GM12891 (cell line): ENCODE results near the gene POLR3B.

Source experiments
- POLR2AphosphoS5 ChIP-seq: IDR thresholded peaks from 2 replicates; pipeline ENCODE4 v1.6.1; 2011; ENCODE audit warnings: low read depth, low read length, control low read depth
- TAF1 ChIP-seq: IDR thresholded peaks from 2 replicates; pipeline ENCODE4 v1.6.1; 2011; ENCODE audit warnings: low read depth, low read length, control low read depth

DNA sequence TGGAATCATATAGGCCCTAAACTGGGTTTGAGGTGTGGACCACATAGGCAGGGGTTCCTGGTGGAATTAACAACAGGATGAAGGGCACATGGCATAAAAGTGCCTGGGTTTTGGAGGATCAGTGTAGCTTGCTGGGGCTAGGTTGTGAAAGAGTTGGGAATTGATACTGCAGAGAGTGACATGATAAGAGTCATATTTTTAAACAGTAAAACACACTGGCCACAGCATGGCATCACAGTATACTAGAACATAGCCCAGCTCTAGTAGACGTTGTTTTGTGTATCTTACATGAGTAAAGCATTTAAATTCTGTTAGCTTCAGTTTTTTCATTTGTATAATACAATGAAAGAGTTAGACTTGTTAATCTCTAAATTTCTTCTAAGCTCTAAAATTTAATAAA, 102.0 kb downstream of the POLR3B start:
- no peak for TF ChIP-seq TAF1
- no peak for TF ChIP-seq POLR2AphosphoS5
